Liver (tissue), 9 donors: ENCODE measurements around the gene ASB5. TPM values are rescaled to one million over a fixed set of nuclear protein-coding genes. Genes with fewer than 3 reads are reported as not detected.

Experiments used
- DNase-seq: peaks from one replicate; pipeline ENCODE4 v3.0.0-alpha.2; 2017; ENCODE audit warnings: low spot score
- H3K27ac ChIP-seq, 2 donors: one replicate each; pipeline ENCODE4 v1.7.0; 2013; ENCODE audit warnings: inconsistent platforms in 2 of 2, low read length in 2 of 2, control low read depth in 1 of 2, low read depth in 1 of 2, mild to moderate bottlenecking in 1 of 2
- H3K27me3 ChIP-seq, 4 donors: one replicate each; pipeline versions ENCODE4 v1.6.1 to v1.7.0; 2013; ENCODE audit warnings: low read length in 3 of 4, inconsistent platforms in 1 of 4, mild to moderate bottlenecking in 1 of 4, moderate library complexity in 1 of 4; ENCODE audit not compliant: control insufficient read depth in 4 of 4, insufficient read depth in 4 of 4
- H3K36me3 ChIP-seq, 4 donors: one replicate each; pipeline versions ENCODE4 v1.6.1 to v1.7.0; 2013; ENCODE audit warnings: low read length in 3 of 4, mild to moderate bottlenecking in 3 of 4, low read depth in 1 of 4, moderate library complexity in 1 of 4; ENCODE audit not compliant: control insufficient read depth in 4 of 4, insufficient read depth in 3 of 4
- H3K4me1 ChIP-seq, 4 donors: one replicate each; pipeline versions ENCODE4 v1.6.1 to v1.7.0; 2013; ENCODE audit warnings: low read length in 3 of 4, mild to moderate bottlenecking in 3 of 4, moderate library complexity in 1 of 4; ENCODE audit not compliant: control insufficient read depth in 4 of 4, insufficient read depth in 4 of 4
- H3K4me3 ChIP-seq, 3 donors: one replicate each; pipeline versions ENCODE4 v1.6.1 to v1.7.0; 2013; ENCODE audit warnings: low read length in 3 of 3, control low read depth in 1 of 3, low read depth in 1 of 3, mild to moderate bottlenecking in 1 of 3
- H3K9ac ChIP-seq, 2 donors: one replicate each; pipeline ENCODE4 v1.7.0; 2013; ENCODE audit warnings: low read length in 2 of 2, mild to moderate bottlenecking in 2 of 2, moderate library complexity in 2 of 2, control low read depth in 1 of 2, low read depth in 1 of 2
- H3K9me3 ChIP-seq, 4 donors: one replicate each; pipeline versions ENCODE4 v1.6.1 to v1.7.0; 2013; ENCODE audit warnings: low read length in 3 of 4; ENCODE audit not compliant: control insufficient read depth in 4 of 4
- EGR1 ChIP-seq, 2 donors: IDR thresholded peaks; 2 replicates each; pipeline ENCODE4 v1.6.1; 2016 to 2018; ENCODE audit warnings: antibody characterized with exemption in 2 of 2, low read depth in 2 of 2
- FOXA2 ChIP-seq: IDR thresholded peaks from 2 replicates; pipeline ENCODE4 v1.6.1; 2016; ENCODE audit warnings: antibody characterized with exemption
- GABPA ChIP-seq, 2 donors: IDR thresholded peaks in 1 of 2; conservative IDR thresholded peaks in 1 of 2; 2 replicates each; pipeline ENCODE4 v1.6.1; 2016; ENCODE audit warnings: antibody characterized with exemption in 2 of 2, mild to moderate bottlenecking in 1 of 2, moderate library complexity in 1 of 2
- HNF4A ChIP-seq, 2 donors: conservative IDR thresholded peaks; 2 replicates each; pipeline ENCODE4 v1.6.1; 2016; ENCODE audit warnings: antibody characterized with exemption in 2 of 2, mild to moderate bottlenecking in 2 of 2
- HNF4G ChIP-seq: IDR thresholded peaks from 2 replicates; pipeline ENCODE4 v1.6.1; 2016; ENCODE audit warnings: antibody characterized with exemption
- JUND ChIP-seq, 2 donors: IDR thresholded peaks; 2 replicates each; pipeline ENCODE4 v1.6.1; 2016; ENCODE audit warnings: antibody characterized with exemption in 2 of 2
- NR2F2 ChIP-seq: IDR thresholded peaks from 2 replicates; pipeline ENCODE4 v1.6.1; 2016; ENCODE audit warnings: antibody characterized with exemption
- RAD21 ChIP-seq, 2 donors: IDR thresholded peaks; 2 replicates each; pipeline ENCODE4 v1.6.1; 2016; ENCODE audit warnings: antibody characterized with exemption in 2 of 2, mild to moderate bottlenecking in 2 of 2
- RXRA ChIP-seq, 2 donors: IDR thresholded peaks; 2 replicates each; pipeline ENCODE4 v1.6.1; 2017 to 2018; ENCODE audit warnings: antibody characterized with exemption in 2 of 2, mild to moderate bottlenecking in 1 of 2
- SP1 ChIP-seq: IDR thresholded peaks from 2 replicates; pipeline ENCODE4 v1.6.1; 2018; ENCODE audit warnings: antibody characterized with exemption, mild to moderate bottlenecking
- TAF1 ChIP-seq: conservative IDR thresholded peaks from 2 replicates; pipeline ENCODE4 v1.6.1; 2016; ENCODE audit warnings: antibody characterized with exemption, mild to moderate bottlenecking
- WGBS: extraction: QIAGEN DNeasy Blood & Tissue Kit; methylation state at CpG from one replicate; pipeline ENCODE4 v1.1.7; 2013; 5-methylcytosine and 5-hydroxymethylcytosine counted together
- polyA plus RNA-seq, 2 donors: library from polyadenylated mRNA; stranded (reverse) in 1 of 2; unstranded in 1 of 2; fragments of 200-250 nt in 1 of 2; fragments of >200 nt in 1 of 2; fragmentation: Nextera tagmentation in 1 of 2; extraction: Ambion mirVana in 1 of 2; gene quantifications; one replicate each; pipeline versions ENCODE4 v1.2.1 to v1.2.3, GENCODE V29; 2013 to 2015
- total RNA-seq, 2 donors: library from RNA; depleted of rRNA; stranded (reverse); fragments of >200 nt; gene quantifications; one replicate each; pipeline ENCODE4 v1.2.3, GENCODE V29; 2014
- TF ChIP-seq, protein P1 (sequence below): fragments of 150-350 bp; IDR thresholded peaks from 2 replicates; pipeline ENCODE4 v1.5.1; 2017; ENCODE audit warnings: improper control_type of control experiment, low read depth, low read length; ENCODE audit not compliant: missing input control
- TF ChIP-seq, protein P2 (sequence below): IDR thresholded peaks from 2 replicates; pipeline ENCODE4 v1.6.1; 2016; ENCODE audit warnings: antibody characterized with exemption
- TF ChIP-seq, protein P3 (sequence below): IDR thresholded peaks from 2 replicates; pipeline ENCODE4 v1.6.1; 2016; ENCODE audit warnings: antibody characterized with exemption, mild to moderate bottlenecking
- TF ChIP-seq, protein P4 (sequence below): IDR thresholded peaks from 2 replicates; pipeline ENCODE4 v1.6.1; 2016; ENCODE audit warnings: antibody characterized with exemption
- TF ChIP-seq, protein P5 (sequence below): IDR thresholded peaks from 2 replicates; pipeline ENCODE4 v1.6.1; 2016; ENCODE audit warnings: antibody characterized with exemption
- donor health status: healthy.
- donor health status: healthy.
- donor health status: healthy.
- donor health status: healthy.
- donor health status: healthy.

The ASB5 gene
- total and polyA plus RNA-seq, 4 donors = 0.05 TPM; not detected in 3

DNA sequence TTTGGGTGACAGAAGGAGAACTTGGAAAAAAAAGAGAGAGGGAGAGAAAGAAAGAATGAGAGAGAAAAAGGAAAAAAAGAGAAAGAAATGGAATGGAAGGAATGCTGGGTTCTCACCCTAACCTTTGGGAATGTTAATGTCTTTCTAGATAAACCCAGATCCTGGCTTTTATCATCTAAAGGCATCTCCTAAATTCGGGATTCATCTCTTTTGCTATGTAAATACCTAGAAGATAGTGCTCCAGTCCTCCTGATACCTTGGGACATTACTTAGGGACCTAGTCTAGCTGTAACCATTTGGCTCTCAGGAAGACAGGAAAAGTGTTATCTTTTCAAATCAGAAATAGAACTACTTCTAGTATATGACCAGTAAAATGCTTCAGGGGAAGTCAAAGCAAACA lies 34.9 kb upstream of the ASB5 start:
- DNase-seq = no peak
- Histone ChIP-seq H3K36me3 (no peaks in the 10 kb centered on the region), H3K4me1 (no peaks in the 10 kb centered on the region), H3K9me3 (no peaks in the 10 kb centered on the region), H3K27ac (no peak overlapping the region), H3K4me3 (no peak overlapping the region), H3K27me3 (peaks cover 0 to 4% (median under 1%) of the 10 kb centered on the region in 4 donors), H3K9ac (no peak overlapping the region)
- WGBS = 7% methylated on average over 1 of the region's 1 CpG
- TF ChIP-seq, protein P1, sequence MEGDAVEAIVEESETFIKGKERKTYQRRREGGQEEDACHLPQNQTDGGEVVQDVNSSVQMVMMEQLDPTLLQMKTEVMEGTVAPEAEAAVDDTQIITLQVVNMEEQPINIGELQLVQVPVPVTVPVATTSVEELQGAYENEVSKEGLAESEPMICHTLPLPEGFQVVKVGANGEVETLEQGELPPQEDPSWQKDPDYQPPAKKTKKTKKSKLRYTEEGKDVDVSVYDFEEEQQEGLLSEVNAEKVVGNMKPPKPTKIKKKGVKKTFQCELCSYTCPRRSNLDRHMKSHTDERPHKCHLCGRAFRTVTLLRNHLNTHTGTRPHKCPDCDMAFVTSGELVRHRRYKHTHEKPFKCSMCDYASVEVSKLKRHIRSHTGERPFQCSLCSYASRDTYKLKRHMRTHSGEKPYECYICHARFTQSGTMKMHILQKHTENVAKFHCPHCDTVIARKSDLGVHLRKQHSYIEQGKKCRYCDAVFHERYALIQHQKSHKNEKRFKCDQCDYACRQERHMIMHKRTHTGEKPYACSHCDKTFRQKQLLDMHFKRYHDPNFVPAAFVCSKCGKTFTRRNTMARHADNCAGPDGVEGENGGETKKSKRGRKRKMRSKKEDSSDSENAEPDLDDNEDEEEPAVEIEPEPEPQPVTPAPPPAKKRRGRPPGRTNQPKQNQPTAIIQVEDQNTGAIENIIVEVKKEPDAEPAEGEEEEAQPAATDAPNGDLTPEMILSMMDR = no peak
- TF ChIP-seq TAF1 (no peak), NR2F2 (no peak), JUND (IDR thresholded peaks at IDR 0.05) (no peak), HNF4G (no peak), RAD21 (IDR thresholded peaks at IDR 0.05) (no peak), HNF4A (conservative IDR thresholded peaks at IDR 0.05) (no peak)
- TF ChIP-seq, protein P2, sequence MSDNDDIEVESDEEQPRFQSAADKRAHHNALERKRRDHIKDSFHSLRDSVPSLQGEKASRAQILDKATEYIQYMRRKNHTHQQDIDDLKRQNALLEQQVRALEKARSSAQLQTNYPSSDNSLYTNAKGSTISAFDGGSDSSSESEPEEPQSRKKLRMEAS = no peak
- TF ChIP-seq, protein P3, sequence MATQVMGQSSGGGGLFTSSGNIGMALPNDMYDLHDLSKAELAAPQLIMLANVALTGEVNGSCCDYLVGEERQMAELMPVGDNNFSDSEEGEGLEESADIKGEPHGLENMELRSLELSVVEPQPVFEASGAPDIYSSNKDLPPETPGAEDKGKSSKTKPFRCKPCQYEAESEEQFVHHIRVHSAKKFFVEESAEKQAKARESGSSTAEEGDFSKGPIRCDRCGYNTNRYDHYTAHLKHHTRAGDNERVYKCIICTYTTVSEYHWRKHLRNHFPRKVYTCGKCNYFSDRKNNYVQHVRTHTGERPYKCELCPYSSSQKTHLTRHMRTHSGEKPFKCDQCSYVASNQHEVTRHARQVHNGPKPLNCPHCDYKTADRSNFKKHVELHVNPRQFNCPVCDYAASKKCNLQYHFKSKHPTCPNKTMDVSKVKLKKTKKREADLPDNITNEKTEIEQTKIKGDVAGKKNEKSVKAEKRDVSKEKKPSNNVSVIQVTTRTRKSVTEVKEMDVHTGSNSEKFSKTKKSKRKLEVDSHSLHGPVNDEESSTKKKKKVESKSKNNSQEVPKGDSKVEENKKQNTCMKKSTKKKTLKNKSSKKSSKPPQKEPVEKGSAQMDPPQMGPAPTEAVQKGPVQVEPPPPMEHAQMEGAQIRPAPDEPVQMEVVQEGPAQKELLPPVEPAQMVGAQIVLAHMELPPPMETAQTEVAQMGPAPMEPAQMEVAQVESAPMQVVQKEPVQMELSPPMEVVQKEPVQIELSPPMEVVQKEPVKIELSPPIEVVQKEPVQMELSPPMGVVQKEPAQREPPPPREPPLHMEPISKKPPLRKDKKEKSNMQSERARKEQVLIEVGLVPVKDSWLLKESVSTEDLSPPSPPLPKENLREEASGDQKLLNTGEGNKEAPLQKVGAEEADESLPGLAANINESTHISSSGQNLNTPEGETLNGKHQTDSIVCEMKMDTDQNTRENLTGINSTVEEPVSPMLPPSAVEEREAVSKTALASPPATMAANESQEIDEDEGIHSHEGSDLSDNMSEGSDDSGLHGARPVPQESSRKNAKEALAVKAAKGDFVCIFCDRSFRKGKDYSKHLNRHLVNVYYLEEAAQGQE = no peak

DNA sequence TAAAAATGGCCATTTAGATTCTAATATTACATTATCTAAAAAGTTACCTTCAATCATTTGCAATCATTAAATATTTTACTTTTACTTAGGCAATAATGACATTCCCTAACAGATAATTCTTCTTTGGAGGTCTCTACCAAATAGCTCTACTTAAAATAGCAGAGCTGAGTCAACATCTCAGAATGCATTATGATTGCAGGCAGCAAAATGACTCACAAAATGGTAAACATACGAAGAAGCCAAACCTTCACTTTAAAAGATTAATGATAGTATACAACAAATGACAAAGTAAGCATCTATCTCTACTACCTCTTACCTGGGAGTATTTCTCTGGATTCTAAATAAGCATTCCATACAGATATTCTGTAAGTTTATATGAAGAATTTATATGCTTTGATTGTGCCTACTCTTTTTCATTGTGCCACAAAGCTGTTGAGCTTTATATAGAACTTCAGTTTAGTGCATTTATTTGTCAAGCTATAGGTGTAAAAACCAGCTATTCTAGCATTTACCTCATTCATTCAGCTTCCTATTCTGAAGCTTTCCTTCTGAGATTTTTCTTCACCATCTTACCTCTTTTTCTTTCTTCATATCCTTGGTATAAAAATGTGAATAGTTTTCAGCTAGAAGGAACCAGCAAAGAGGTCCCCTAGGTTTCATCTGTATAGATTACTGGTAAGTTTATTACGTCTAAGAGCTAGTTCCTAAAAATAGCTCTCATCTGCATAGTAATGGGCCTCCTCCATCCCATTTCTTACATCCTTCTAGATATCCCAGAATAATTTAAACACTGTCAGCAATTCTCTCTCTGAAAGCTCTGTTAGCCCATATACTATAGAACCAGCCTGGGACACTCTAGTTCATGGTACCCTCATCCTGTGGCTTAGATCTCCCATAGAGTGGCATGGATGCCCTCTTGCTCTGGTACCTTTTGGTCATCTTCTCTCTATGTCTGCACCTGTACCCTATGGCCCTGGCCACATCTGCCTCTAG lies 33.6 kb upstream of the ASB5 start:
- TF ChIP-seq RXRA (IDR thresholded peaks at IDR 0.05) (no peak), GABPA (IDR thresholded peaks at IDR 0.05 in 1 of 2, conservative IDR thresholded peaks at IDR 0.05 in 1 of 2) (no peak), HNF4G (no peak), SP1 (no peak), NR2F2 (no peak), TAF1 (no peak), FOXA2 (no peak), RAD21 (IDR thresholded peaks at IDR 0.05) (no peak), HNF4A (conservative IDR thresholded peaks at IDR 0.05) (no peak), EGR1 (IDR thresholded peaks at IDR 0.05; ENCODE audit: low read depth in 2 of 2) (no peak)
- TF ChIP-seq, protein P4, sequence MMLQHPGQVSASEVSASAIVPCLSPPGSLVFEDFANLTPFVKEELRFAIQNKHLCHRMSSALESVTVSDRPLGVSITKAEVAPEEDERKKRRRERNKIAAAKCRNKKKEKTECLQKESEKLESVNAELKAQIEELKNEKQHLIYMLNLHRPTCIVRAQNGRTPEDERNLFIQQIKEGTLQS = no peak
- TF ChIP-seq, protein P5, sequence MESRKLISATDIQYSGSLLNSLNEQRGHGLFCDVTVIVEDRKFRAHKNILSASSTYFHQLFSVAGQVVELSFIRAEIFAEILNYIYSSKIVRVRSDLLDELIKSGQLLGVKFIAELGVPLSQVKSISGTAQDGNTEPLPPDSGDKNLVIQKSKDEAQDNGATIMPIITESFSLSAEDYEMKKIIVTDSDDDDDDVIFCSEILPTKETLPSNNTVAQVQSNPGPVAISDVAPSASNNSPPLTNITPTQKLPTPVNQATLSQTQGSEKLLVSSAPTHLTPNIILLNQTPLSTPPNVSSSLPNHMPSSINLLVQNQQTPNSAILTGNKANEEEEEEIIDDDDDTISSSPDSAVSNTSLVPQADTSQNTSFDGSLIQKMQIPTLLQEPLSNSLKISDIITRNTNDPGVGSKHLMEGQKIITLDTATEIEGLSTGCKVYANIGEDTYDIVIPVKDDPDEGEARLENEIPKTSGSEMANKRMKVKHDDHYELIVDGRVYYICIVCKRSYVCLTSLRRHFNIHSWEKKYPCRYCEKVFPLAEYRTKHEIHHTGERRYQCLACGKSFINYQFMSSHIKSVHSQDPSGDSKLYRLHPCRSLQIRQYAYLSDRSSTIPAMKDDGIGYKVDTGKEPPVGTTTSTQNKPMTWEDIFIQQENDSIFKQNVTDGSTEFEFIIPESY = no peak
- TF ChIP-seq, protein P2 = no peak
- TF ChIP-seq, protein P1 = no peak
- Histone ChIP-seq H3K9me3 (no peaks in the 10 kb centered on the region), H3K27me3 (peaks cover 0 to 4% (median under 1%) of the 10 kb centered on the region in 4 donors), H3K9ac (no peak overlapping the region), H3K36me3 (no peaks in the 10 kb centered on the region), H3K4me3 (no peak overlapping the region), H3K4me1 (no peaks in the 10 kb centered on the region), H3K27ac (no peak overlapping the region)
- 77% methylated on average over 2 of the region's 2 CpGs for WGBS
- no peak for DNase-seq
